Astrocyte of the hippocampus (primary cell): ENCODE data around the gene RGCC.
A peak's percentile ranks its signal among the peaks of the same experiment; 100 is the strongest.
"Not testable (repeated sequence)": the region's sequence is repeated elsewhere in the genome, so short reads cannot be mapped to it uniquely, and the experiment has no call there.

ENCODE experiments used
- DNase-seq: peaks from one replicate; pipeline ENCODE4 v3.0.0; 2011; ENCODE audit warnings: low read depth, low spot score

The RGCC gene

DNA sequence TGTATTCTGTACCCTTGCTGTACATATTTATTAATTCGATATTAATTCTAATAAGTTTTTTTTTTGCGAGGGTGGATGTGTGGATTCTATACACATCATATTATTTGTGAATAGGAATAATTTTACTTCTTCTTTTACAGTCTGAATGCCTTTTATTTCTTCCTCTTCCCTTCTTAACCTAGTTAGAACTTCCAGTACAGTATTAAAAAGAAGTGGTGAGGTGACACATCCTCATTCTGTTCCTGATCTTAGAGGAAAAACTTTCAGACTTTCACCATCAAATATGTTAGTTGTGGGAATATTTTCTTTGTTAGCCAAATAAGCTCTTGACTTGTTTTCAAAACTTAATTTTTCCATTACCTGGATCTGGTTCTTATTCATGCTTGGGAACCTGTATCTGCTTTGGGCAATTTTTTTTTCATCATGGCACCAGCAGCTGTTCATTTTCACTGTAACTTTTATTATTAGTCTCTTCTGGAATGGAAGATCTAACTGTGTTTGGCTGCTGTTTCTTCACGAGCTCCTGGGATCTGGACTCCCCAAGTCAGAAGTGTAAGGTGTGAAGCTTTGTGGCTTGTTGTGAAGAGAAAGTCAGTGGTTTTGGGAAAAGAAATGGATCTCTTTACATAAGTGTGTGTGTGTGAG, 33.1 kb downstream of the RGCC start:
- no peak for DNase-seq

DNA sequence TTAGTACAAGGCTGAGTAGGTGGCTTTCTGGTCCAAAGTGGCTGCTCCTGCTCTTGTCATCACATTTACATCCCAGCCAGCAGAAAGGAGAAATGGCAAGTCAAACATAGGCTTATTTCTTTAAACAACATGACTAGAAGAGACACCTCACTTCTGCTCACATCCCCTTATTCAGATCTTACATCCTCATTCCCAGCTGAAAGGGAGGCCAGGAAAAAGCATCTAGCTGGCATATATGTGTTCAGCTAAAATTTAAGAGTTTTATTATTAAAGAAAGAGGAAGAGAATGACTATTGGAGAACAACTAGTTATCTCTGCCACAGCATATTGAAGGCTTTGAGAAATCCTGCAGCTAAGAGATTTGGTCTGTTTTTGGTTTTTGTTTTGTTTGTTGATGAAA, 34.1 kb downstream of the RGCC start:
- DNase-seq = no peak

DNA sequence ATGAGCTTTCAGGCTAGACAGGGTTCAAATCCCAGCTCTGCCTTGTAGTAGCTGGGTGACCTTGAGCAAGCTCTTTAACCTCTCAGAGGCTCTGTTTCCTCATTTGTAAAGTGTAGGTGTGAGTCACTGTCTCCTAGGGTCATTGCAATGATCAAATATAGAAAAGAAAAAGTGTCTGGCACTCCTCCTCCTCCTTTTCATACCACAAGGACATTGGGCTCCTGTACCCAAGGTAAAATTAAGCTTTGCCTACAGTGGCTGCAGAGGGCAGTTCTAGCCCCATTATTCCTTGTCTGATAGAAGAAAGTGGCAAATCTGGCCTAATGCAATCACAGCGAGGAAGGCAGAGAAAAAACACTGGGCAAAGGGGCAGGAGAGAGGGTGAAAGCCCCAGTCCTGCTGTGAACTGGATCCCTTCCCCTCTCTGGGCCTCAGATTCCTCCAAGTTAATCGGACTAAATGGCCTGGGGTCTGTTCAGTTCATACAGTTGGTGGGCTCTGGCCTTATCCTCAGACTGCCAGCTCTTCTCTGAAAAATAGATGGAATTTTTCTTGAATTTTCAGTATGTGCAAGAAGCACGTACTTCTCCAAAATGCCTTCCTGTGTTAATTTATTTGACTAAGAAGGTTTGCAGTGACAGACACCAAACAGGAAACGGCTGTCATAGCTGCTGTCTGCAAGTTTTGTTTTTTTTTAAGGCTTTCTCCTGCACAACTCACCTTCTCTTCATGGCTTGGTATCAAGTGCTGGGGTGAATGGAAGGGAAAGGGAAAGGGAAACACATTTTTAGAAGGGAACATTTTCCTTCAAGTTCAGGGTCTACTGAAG, 35.3 kb downstream of the RGCC start:
- no peak for DNase-seq

DNA sequence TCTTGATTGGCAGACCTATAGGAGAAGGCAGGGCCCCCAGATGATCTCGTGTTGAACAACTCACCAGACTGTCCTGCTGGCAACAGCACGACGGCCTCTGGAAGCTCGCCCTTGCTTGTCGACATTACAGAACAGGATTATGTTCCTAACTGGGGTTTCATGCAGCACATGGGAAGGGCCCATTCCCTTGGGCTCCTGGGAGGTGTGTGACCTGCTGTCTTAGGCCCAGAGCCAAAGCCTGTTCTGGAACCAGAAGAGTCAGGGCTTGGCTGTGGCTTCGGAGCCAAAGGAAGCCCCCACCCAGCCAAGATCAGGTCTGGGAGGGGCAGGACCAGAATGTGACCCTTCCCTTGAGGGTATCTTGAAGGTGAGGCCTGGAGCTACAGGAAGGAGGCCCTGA, 36.9 kb downstream of the RGCC start:
- DNase-seq = no peak

DNA sequence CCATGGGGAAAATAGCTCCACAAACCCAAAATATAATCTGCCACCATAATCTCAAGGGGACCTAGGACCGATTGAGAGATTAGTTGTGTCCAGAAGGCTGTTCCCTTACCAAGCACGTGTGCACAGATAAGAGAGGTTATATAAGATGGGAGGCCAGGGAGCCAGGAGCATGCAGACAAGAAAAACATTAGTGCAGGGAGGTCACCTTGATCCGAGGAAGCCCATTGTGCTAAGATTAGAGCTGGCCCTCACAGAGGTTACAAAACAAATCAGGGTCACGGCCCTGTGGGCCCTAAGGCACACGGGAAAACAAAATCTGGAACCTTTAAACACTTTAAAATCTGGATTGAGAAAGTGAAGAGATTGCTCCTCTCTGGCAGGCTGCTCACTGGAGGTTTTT, 37.7 kb downstream of the RGCC start:
- DNase-seq = no peak

DNA sequence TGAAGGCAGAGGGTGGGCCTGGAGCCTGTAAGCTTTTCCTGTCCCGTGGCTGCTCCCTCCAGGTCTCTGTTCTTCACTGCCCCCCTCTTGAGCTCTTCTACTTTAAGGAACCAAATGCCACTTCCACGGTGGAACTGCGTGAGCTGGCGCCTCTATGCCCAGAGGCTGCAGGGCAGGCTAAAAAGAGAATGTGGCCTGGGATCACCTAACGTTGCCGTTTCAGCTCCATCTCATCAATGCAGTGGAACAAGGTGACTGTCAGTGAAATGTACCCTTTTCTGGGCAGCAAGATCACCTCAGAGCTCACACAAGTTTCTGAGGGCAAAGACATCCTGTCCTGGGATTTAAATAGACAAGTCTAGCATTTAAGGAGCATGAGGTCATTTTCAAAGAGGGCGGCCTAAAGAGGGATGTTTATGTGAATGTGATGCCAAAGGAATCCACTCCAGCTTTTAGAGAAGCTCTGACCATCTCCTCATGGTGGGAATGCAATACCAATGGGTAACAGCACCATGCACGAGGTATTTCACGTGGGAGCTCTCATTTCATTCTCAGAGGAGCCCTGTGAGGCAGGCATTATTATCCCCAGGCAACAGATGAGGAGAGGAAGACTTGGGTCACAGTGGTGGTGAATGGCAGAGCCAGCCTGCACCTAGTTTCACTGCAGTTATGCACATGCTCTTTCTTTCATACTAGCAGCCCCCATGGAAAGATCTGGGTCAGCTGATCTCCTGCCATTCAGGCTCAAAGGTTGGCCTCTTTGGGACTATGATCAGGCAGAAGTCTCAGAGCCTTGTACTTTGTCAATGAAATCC, 39.3 kb downstream of the RGCC start:
- peak; percentile 56 for DNase-seq

DNA sequence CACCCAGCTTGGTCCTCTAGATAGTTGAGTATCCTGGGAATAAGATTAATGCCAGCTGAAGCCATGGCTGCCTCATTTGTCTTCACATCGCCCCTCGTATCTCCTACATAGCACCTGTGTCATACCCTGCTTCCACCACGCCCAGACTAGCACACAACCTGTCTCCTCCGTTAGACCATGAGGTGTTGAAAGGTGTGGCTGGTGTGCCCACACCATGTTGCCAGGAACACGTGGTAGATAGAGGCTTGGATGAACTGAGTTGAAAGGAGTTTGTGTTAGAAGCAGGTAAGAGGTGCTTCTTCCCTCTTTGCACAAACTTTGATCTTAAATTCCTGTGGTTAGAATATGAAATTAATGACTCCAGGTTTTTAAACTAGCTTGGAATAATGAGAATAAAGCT, 40.1 kb downstream of the RGCC start:
- no peak for DNase-seq

DNA sequence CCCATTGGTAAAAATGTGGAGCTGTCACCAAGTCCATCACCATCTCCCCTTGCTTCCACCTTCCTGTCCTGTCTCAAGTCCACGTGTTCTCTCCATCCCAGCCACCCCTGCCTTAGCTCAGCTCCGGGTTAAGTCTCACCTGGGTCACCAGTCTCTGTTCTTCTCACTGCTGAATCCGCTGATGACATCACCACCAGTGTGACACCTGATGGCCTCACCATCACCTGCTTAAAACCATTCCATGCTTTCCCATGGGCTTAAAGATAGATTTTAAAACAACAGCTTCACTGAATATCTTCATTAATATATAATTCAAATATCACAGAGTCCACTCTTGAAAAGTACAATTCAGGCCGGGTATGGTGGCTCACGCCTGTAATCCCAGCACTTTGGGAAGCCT, 42.1 kb downstream of the RGCC start:
- DNase-seq = no peak

DNA sequence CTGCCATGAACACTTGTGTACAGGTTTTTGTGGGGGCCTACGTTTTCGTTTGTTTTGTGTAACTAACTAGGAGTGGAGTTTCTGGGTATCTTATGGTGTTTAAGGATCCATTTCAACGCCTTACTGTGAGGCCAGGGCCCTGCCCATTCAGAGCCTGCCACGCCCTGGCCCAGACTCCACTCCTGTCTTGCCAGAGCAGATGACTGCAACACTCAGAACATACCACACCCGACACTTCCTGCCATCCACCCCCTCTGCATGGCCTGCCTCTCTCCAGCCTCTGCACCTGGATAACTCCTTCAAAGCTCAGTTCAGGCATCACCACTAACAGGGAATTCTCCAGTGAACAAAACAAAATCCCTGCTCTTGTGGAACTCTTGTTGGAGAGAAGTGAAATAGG, 43.2 kb downstream of the RGCC start:
- DNase-seq = no peak

DNA sequence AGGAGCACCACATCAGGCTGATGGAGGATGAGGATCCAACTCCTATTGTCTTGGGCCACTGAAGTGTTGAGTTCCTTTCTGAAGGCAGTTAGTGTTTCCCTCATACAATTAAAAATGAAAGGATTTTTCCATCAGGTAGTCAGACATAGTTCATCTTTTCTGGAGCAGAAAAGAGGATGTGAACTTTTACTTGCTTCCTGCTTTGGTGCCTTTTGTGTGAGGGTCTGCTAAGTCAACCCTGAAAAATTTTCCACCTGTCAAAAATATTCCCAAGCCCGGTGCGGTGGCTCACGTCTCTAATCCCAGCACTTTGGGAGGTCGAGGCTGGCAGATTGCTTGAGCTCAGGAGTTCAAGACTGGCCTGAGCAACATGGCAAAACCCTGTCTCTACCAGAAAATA, 43.9 kb downstream of the RGCC start:
- no peak for DNase-seq

DNA sequence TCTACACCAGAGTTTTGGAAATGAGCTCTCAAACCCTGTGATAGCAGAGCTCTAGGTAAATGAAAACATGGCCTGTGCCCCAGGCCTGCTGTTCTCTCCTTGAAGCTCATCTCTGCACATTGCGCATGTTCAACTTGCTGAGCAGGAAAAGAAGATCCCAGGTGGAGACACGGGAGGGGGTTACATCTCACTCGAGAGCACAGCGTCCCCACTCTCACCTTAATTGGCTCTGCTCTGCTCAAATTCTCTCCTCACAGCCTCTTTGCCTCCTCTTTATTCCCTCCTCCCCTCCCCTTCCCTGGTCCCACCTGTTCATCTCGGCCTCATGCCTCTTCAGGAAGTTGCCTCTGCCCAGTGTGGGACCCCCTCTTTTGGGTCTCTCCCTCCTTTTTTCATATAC, 44.7 kb downstream of the RGCC start:
- DNase-seq = no peak

DNA sequence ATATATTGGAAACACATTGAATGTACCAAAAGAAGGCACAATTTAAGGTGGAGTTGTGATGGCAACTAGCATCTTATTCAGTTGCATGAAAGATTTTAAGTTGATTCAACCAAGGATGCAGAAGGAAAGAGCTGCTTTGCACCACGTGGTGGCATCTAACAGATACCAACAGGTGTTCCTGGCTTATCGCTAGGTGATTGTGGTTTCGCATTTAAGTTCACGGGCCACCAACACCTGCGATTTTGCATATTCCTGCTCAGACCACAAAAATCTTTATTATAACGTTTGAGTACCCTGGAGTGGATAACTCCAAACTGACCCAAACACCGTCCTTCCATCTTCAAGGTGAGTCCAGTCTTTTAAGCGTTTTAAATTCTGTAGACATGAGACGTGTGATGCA, 45.3 kb downstream of the RGCC start:
- DNase-seq = no peak

DNA sequence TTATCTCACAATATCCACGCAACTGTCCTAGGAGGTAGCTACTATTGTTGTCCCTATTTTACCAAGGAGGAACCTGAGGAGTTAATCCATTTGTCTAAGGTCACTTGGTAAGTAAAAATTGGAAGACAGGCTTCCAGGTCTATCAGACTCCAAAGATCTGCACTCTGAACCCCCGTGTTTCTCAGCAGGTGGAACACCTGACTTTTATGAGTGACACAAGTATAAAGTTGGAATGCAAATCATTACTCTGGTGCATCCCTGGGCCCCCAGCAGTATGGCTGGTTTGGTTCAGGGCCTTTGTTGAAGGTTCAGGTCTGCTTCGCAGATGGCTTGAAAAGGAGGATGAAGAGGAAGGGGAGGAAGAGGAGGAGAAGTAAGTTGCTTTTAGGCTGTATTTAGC, 46.0 kb downstream of the RGCC start:
- DNase-seq = no peak

DNA sequence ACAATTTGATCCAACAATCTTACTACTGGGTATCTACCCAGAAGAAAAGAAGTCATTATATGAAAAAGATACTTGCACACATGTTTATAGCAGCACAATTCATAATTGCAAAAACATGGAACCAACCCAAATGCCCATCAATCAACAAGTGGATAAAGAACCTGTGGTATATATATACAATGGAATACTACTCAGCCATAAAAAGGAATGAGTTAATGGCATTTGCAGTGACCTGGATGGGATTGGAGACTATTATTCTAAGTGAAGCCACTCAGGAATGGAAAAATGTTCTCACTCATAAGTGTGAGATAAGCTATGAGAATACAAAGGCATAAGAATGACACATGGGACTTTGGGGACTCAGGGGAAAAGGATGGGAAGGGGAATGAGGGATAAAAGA, 47.3 kb downstream of the RGCC start:
- DNase-seq = not testable (repeated sequence)

DNA sequence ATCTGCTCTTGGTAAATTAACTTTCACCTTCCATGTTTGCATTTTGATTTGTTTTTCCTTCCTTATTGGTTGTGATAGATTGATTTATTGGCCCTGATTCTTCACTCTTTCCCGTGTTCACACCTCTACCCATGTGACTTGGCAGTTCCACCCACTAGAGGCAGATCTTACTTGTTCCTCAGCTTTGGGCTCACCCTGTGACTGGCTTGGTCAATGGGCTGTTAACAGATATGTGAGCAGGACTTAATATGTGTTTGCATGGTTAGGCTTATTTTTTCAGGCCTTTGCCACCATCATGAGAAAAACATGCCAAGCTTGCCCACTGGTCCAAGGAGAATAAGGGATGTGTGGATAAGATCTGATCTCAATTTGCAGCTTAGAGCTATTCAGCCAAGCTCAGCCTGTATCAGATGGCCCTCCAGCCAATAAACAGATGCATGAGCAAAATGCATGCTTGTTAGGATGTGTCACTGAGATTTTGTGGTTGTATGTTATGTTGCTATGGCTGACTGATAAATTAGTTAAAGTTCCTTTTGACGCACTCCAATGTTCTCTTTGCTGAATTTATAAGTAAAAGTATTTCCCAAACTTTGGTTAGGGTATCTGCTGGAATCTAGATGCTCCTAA, 48.0 kb downstream of the RGCC start:
- DNase-seq = peak; percentile 90

DNA sequence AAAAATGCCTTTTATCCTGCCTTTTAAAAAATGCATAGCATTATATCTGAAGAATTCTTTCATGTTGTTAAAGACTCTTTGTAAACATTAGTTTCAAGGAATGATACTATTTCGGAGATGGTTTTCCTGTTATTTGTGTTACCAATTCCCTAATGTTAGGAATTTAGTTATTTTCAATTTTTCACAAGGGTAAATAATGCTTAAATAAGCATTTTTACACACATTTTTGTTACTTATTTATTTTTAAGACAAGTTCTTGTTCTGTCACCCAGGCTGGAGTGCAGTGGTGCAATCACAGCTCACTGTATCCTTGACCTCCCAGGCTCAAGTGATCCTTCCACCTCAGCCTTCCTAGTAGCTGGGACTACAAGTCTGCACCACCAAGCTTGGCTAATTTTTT, 49.0 kb downstream of the RGCC start:
- DNase-seq = no peak

DNA sequence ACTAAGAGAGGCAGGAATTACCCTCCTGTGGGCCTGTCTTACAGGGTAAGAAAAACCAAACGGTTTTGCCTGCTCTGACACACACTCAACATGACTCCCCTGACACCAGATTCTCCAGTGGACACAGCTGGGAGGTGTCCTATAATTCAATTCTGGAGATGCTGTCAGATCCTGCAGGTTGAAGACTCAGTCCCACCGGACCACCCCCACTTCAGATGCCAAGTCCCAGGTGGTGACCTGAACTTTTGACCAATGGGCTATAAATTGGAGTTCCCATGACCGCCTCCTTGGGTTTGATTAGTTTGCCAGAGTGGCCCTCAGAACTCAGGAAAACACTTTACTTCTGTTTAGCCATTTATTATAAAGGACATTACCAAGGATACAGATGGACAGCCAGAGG, 52.6 kb downstream of the RGCC start:
- DNase-seq = no peak

DNA sequence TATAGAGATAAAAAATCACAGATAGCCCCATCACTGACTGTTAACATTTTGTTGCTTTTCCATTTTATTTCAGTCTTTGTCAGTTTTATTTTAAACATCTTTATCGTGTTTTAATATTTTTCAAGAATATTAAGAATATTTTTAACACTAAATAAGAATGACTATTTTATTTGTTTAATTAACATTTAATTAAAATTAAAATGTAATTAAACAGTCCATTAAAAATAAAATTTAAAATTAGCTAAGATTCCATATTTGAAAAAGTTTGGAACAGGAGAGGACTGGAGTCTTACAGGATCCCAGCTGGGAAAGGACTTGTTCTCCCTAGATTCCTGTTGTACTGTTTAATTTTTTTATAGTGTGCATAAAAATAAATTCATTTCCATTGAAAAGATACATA, 54.5 kb downstream of the RGCC start:
- DNase-seq = no peak

DNA sequence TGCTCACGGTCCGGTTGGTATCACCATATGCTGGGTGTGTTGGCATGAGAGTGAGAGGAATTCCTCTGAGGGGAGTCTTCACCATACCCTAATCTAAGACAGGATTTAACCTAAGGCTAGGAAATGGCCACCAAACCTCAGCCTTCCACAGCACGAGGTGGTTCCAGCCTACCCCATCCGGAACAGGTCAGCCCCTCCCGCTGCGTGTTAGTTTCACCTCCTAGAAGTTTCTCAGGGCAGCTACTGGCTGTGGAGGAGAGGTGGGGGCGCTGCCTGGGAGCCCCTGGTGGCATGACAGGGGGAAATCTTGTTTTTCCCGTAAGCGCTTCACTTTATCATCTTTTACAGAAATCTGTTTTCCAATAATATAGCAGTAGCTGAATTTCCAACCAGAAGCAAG, 55.1 kb downstream of the RGCC start:
- no peak for DNase-seq

DNA sequence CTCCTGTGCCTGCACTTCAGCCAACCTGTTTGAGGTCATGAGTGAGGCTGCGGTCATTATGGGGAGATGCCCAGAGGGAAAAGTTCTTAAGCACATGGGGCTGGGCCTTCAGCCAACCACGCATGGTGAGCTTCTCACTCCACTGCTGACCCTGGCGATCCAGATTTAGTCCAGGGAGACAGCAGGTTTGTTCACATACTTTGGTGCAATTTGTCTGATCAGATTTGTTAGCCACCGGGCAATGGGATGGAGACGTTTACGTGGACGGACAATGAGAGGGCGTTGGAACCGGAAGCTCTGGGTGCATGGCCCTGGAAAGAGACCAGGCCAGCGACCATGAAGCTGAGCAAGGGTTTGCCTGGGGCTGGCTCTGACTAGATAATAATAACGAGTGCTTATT, 56.2 kb downstream of the RGCC start:
- DNase-seq = no peak

DNA sequence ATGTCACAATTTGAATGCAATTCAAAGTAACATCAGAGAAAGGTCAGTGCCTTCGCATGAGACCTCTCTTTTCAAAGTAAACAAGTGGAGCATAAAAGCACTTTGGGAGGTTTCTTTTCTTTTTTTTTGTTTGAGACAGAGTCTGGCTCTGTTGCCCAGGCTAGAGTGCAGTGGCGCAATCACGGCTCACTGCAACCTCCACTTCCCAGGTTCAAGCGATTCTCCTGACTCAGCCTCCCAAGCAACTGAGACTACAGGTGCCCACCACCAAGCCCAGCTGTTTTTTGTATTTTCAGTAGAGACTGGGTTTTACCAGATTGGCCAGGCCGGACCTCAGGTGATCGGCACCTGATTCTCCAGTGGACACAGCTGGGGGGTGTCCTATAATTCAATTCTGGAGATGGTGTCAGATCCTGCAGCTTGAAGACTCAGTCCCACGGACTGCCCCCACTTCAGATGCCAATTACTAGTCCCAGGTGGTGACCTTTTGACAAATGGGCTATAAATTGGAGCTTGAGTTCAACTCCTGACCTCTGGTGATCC, 57.6 kb downstream of the RGCC start:
- no peak for DNase-seq
